ENCODE data around the gene EXT2. TPM values are rescaled to one million over a fixed set of nuclear protein-coding genes. Genes with fewer than 3 reads are reported as not detected.

EXT2 gene
- total RNA-seq, 1 experiment from 2014 or later = 42.8 TPM

DNA sequence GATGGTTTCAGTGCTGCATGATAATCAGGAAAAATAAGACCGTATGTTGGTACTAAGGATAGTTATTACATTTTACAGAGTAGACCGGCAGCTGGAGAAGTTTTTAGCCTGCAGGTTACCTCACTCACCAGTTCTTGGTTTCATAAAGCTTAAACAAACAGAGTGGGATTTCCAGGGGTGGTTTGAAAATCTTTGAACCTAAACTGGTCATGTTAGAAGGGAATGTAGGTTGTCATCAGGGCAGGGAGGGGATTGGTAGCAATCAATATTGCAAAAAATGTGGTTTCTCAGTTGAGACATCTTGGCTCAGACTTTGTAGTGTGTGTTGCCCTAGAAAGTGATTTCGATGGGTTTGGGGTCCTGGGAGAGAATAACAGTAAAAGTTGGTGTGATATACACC lies 17.5 kb downstream of the EXT2 start:
- ChIA-PET RAD21 (ENCODE audit: low non-redundant PET in 1 of 2, low total read pairs in 2 of 2, uncharacterized antibody in 2 of 2, unreplicated experiment in 2 of 2) (no interaction called here), POLR2A (no interaction called here), CTCF (no interaction called here)
- Histone ChIP-seq H3K79me2 (ENCODE audit: insufficient read depth, low read length) (no peaks in the 10 kb centered on the region; the same call in 1 of the 2 replicates), H3K9me2 (ENCODE audit: insufficient read depth) (no peaks in the 10 kb centered on the region), H4K20me1 (ENCODE audit: insufficient read depth) (no peaks in the 10 kb centered on the region), H3K4me3 (replicated peaks in 1 of 2; ENCODE audit: low read depth in 1 of 2, low read length in 2 of 2) (no peak overlapping the region), H3K9ac (ENCODE audit: low read length) (no peak overlapping the region), H2AFZ (ENCODE audit: low read depth, low read length, poor library complexity, severe bottlenecking) (no peak overlapping the region), H3K27me3 (ENCODE audit: insufficient read depth, low read length) (no peaks in the 10 kb centered on the region), H3K27ac (ENCODE audit: low read depth, low read length) (no peak overlapping the region), H3K4me2 (ENCODE audit: low read length) (no peak overlapping the region), H3K4me1 (ENCODE audit: control insufficient read depth in 1 of 2, insufficient read depth in 2 of 2, low read length in 2 of 2) (no peaks in the 10 kb centered on the region), H3K9me3 (ENCODE audit: control insufficient read depth in 1 of 2, insufficient read depth in 1 of 2, low read depth in 1 of 2, low read length in 2 of 2) (no peaks in the 10 kb centered on the region), H3K36me3 (ENCODE audit: control insufficient read depth in 1 of 2, insufficient read depth in 2 of 2, low read length in 2 of 2) (peaks cover 10 to 15% of the 10 kb centered on the region in 2 experiments; a peak in 2 of 4 replicates)
- no peak for ATAC-seq
- TF ChIP-seq EZH2phosphoT487 (IDR thresholded peaks at IDR 0.05; ENCODE audit: borderline replicate concordance) (no peak), JUND (IDR thresholded peaks at IDR 0.05) (no peak), CEBPB (IDR thresholded peaks at IDR 0.05; ENCODE audit: low read depth) (no peak), RAD21 (IDR thresholded peaks at IDR 0.05; ENCODE audit: low read depth) (no peak), MAX (IDR thresholded peaks at IDR 0.05) (no peak), ZNF274 (IDR thresholded peaks at IDR 0.05; ENCODE audit: low read depth, low read length) (no peak), CTCF (IDR thresholded peaks at IDR 0.05 in 2 of 3, conservative IDR thresholded peaks at IDR 0.05 in 1 of 3; ENCODE audit: borderline replicate concordance in 1 of 3, insufficient read depth in 1 of 3, low read depth in 2 of 3, low read length in 2 of 3) (no peak), SP1 (IDR thresholded peaks at IDR 0.05; ENCODE audit: low read depth) (no peak), ELF1 (IDR thresholded peaks at IDR 0.05; ENCODE audit: borderline replicate concordance, low read depth) (no peak), POLR2AphosphoS5 (IDR thresholded peaks at IDR 0.05; ENCODE audit: low read depth, low read length) (no peak), YY1 (IDR thresholded peaks at IDR 0.05; ENCODE audit: extremely low read depth, insufficient replicate concordance, low read depth, low read length) (no peak), TCF7L2 (IDR thresholded peaks at IDR 0.05; ENCODE audit: borderline replicate concordance, extremely low read depth, insufficient read depth, insufficient read length) (no peak), SIN3A (IDR thresholded peaks at IDR 0.05; ENCODE audit: low read depth) (no peak), SRF (IDR thresholded peaks at IDR 0.05; ENCODE audit: low read depth) (no peak), POLR2A (IDR thresholded peaks at IDR 0.05; ENCODE audit: borderline replicate concordance, extremely low read depth, insufficient read depth, insufficient read length) (no peak), ZFX (IDR thresholded peaks at IDR 0.05) (no peak), ZBTB33 (IDR thresholded peaks at IDR 0.05; ENCODE audit: extremely low read depth, insufficient replicate concordance, low read length) (no peak), FOSL1 (IDR thresholded peaks at IDR 0.05; ENCODE audit: low read depth) (no peak)
- TF ChIP-seq, protein P1, sequence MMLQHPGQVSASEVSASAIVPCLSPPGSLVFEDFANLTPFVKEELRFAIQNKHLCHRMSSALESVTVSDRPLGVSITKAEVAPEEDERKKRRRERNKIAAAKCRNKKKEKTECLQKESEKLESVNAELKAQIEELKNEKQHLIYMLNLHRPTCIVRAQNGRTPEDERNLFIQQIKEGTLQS (IDR thresholded peaks at IDR 0.05) = no peak
- no TSS peak for BruUV-seq (replicated peaks)
- DNase-seq (ENCODE audit: low read depth, low spot score) = no peak
- intact Hi-C loops (cut with micrococcal nuclease) = no loop called here
